ENCODE measurements around the gene ATP5PO.

DNA sequence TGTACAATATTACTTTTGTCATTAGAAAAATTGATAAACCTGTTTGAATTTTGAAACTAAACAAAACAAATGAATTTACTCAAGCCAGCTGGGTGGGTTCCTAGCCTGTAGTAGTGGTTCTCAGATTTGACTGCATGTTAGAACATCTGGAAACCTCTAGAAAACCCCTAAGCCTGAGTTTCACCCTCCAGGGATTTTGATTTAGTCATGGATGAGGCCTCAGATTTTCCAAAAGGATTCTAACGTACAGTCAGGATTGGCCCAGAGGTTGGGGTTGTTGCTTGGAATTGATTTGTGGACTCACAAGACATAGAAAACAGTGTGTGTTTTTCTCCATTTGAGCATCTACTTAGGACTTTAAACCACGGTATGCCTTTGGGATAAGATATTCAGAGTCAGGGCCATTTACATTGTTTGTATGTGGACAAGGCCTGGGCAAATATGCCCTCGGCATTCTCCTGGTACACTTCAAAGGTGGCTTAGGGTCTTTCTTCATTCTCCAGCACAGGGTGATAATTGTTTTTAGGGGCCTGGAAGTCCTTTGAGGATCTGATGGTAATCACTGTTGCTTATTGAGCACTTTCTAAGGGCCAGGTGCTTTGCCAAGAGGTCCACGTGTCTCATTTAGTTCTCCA lies 42.6 kb downstream of the ATP5PO start:
- no peak for TF ChIP-seq EZH2 (IDR thresholded peaks at IDR 0.05; ENCODE audit: borderline replicate concordance, low read length)
- TF ChIP-seq, protein P1, sequence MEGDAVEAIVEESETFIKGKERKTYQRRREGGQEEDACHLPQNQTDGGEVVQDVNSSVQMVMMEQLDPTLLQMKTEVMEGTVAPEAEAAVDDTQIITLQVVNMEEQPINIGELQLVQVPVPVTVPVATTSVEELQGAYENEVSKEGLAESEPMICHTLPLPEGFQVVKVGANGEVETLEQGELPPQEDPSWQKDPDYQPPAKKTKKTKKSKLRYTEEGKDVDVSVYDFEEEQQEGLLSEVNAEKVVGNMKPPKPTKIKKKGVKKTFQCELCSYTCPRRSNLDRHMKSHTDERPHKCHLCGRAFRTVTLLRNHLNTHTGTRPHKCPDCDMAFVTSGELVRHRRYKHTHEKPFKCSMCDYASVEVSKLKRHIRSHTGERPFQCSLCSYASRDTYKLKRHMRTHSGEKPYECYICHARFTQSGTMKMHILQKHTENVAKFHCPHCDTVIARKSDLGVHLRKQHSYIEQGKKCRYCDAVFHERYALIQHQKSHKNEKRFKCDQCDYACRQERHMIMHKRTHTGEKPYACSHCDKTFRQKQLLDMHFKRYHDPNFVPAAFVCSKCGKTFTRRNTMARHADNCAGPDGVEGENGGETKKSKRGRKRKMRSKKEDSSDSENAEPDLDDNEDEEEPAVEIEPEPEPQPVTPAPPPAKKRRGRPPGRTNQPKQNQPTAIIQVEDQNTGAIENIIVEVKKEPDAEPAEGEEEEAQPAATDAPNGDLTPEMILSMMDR (conservative IDR thresholded peaks at IDR 0.05 in 1 of 2, IDR thresholded peaks at IDR 0.05 in 1 of 2; ENCODE audit: extremely low read depth in 1 of 2, insufficient read depth in 1 of 2, low read depth in 1 of 2, low read length in 2 of 2): no peak
